Keratinocyte (primary cell): ENCODE measurements around the gene PRDM11. TPM values are rescaled to one million over a fixed set of nuclear protein-coding genes. Genes with fewer than 3 reads are reported as not detected.
A peak's percentile ranks its signal among the peaks of the same experiment; 100 is the strongest.

Experiments
- DNase-seq: peaks from one replicate; pipeline ENCODE4 v3.0.0-alpha.2; 2011; ENCODE audit warnings: low read depth, missing footprints, low spot score
- FAIRE-seq: peaks from 2 replicates; lab custom pipeline; 2011; peaks lifted over from hg19 to GRCh38; lab: Jason Lieb, UNC
- H2AFZ ChIP-seq: 2 replicates; pipeline ENCODE4 v1.6.0; 2012; ENCODE audit warnings: low read length, control low read depth, inconsistent platforms; ENCODE audit not compliant: control insufficient read depth
- H3K27ac ChIP-seq: 2 replicates; pipeline ENCODE4 v1.5.1; 2011; ENCODE audit warnings: low read length; ENCODE audit not compliant: control insufficient read depth, insufficient read depth
- H3K27me3 ChIP-seq: 3 replicates; pipeline ENCODE4 v1.6.0; 2011; ENCODE audit warnings: low read length; ENCODE audit not compliant: control insufficient read depth, insufficient read depth; ENCODE audit errors: extremely low read depth
- H3K36me3 ChIP-seq, 2 experiments: 2 replicates in 1 of 2; 3 replicates in 1 of 2; pipeline ENCODE4 v1.5.1; 2011; ENCODE audit warnings: low read length in 2 of 2, mild to moderate bottlenecking in 1 of 2; ENCODE audit not compliant: control insufficient read depth in 2 of 2, insufficient read depth in 2 of 2; ENCODE audit errors: extremely low read depth in 1 of 2
- H3K4me1 ChIP-seq: 3 replicates; pipeline ENCODE4 v1.5.1; 2011; ENCODE audit warnings: low read length; ENCODE audit not compliant: control insufficient read depth, insufficient read depth; ENCODE audit errors: extremely low read depth
- H3K4me2 ChIP-seq: 3 replicates; pipeline ENCODE4 v1.6.0; 2011; ENCODE audit warnings: low read depth, low read length; ENCODE audit not compliant: control insufficient read depth, insufficient read depth; ENCODE audit errors: extremely low read depth
- H3K4me3 ChIP-seq, 3 experiments: fragments of 200-600 bp in 1 of 3; sonication (generic) in 1 of 3; 2 replicates in 2 of 3; 3 replicates in 1 of 3; pipeline ENCODE4 v1.5.1; 2011 to 2016; ENCODE audit warnings: low read length in 3 of 3, mild to moderate bottlenecking in 3 of 3, control low read depth in 2 of 3, inconsistent platforms in 1 of 3, low read depth in 1 of 3, mixed read lengths in 1 of 3, mixed run types in 1 of 3, moderate library complexity in 1 of 3; ENCODE audit not compliant: control insufficient read depth in 2 of 3, insufficient read depth in 2 of 3; ENCODE audit errors: extremely low read depth in 1 of 3
- H3K79me2 ChIP-seq: 2 replicates; pipeline ENCODE4 v1.6.0; 2012; ENCODE audit warnings: low read length; ENCODE audit not compliant: control insufficient read depth, insufficient read depth
- H3K9ac ChIP-seq: 3 replicates; pipeline ENCODE4 v1.6.0; 2011; ENCODE audit warnings: low read length; ENCODE audit not compliant: control insufficient read depth, insufficient read depth; ENCODE audit errors: extremely low read depth
- H3K9me1 ChIP-seq: 3 replicates; pipeline ENCODE4 v1.6.0; 2011; ENCODE audit warnings: low read length; ENCODE audit not compliant: control insufficient read depth, insufficient read depth; ENCODE audit errors: extremely low read depth
- H3K9me3 ChIP-seq: 2 replicates; pipeline ENCODE4 v1.5.1; 2012; ENCODE audit warnings: low read depth, low read length; ENCODE audit not compliant: control insufficient read depth
- H4K20me1 ChIP-seq: 3 replicates; pipeline ENCODE4 v1.6.0; 2011; ENCODE audit warnings: low read length; ENCODE audit not compliant: control insufficient read depth, insufficient read depth; ENCODE audit errors: extremely low read depth
- EZH2 ChIP-seq: IDR thresholded peaks from one replicate; pipeline ENCODE4 v1.6.1; 2012; ENCODE audit warnings: inconsistent platforms, mild to moderate bottlenecking, low read length, moderate library complexity
- dilution Hi-C: fragments of 300-500 bp; cut with MboI; formaldehyde crosslinking; loops from one replicate; pipeline ENCODE4 v1.7.0; 2020; ENCODE audit warnings: low sequenced_read_pairs; ENCODE audit not compliant: extremely low pct_ligation_motif_present
- polyA plus RNA-seq, 5 experiments: library from polyadenylated mRNA; depleted of rRNA in 3 of 5; stranded (reverse) in 3 of 5; stranded (forward) in 1 of 5; unstranded in 1 of 5; fragments of >200 nt; gene quantifications; 1 replicate in 1 of 5; 2 replicates in 3 of 5; 3 replicates in 1 of 5; pipeline versions ENCODE4 v1.2.1 to v1.2.3, GENCODE V29; 2011 to 2012; ENCODE audit warnings: missing spikeins in 2 of 5, low read depth in 1 of 5, low replicate concordance in 1 of 5
- TF ChIP-seq, protein P1 (sequence below), 3 experiments: IDR thresholded peaks in 1 of 3; conservative IDR thresholded peaks in 1 of 3; optimal IDR thresholded peaks in 1 of 3; 2 replicates in 2 of 3; 3 replicates in 1 of 3; pipeline versions ENCODE3 to v1.5.1; 2011; ENCODE audit warnings: low read length in 3 of 3, mild to moderate bottlenecking in 3 of 3, moderate library complexity in 2 of 3, control low read depth in 1 of 3, inconsistent platforms in 1 of 3; ENCODE audit not compliant: insufficient read depth in 2 of 3; ENCODE audit errors: extremely low read depth in 1 of 3

PRDM11 gene
- polyA plus RNA-seq, 1 donor (not counting 4 experiments of a cell fraction or from before 2014, with no cell fraction given), result 2.1 TPM

DNA sequence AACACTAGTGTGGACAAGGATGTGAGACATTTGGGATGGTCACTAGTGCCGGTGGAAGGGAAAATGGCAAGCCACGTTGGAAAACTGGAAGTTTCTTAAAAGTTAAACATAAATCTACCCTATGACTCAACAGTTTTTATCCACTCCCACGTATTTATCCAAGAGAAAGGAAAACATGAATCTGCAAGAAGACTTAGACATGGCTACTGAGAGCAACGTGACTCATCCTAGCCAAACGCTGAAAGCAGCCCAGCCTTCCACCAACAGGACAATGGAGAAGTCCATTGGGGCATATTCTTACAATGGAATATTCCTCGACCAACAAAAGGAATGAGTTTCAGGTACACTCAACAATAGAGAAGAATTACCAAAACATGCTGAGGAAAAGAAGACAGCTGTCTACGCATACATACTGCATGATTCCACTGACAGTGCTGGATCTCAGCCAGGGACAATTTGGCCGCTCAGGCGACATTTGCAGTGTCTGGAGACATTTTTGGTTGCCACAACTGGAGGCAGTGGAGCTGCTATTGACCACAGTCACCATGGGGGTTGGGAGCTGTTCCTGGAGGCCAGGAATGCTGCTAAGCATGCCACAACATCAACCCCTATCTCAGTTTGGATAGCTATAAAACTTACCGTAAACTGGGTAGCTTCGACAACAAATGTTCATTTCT lies 118.5 kb downstream of the PRDM11 start:
- no peak overlapping the region for H3K9ac ChIP-seq
- no peak for DNase-seq
- FAIRE-seq, result peak; percentile 58
- H3K4me2 ChIP-seq, result no peak overlapping the region
- H4K20me1 ChIP-seq, result no peaks in the 10 kb centered on the region
- no peaks in the 10 kb centered on the region for H3K27me3 ChIP-seq
- no peaks in the 10 kb centered on the region for H3K36me3 ChIP-seq
- H3K4me3 ChIP-seq, result no peak overlapping the region
- H3K9me1 ChIP-seq, result no peaks in the 10 kb centered on the region
- dilution Hi-C loops, result no loop called here
- H3K79me2 ChIP-seq, result no peaks in the 10 kb centered on the region
- TF ChIP-seq, protein P1, sequence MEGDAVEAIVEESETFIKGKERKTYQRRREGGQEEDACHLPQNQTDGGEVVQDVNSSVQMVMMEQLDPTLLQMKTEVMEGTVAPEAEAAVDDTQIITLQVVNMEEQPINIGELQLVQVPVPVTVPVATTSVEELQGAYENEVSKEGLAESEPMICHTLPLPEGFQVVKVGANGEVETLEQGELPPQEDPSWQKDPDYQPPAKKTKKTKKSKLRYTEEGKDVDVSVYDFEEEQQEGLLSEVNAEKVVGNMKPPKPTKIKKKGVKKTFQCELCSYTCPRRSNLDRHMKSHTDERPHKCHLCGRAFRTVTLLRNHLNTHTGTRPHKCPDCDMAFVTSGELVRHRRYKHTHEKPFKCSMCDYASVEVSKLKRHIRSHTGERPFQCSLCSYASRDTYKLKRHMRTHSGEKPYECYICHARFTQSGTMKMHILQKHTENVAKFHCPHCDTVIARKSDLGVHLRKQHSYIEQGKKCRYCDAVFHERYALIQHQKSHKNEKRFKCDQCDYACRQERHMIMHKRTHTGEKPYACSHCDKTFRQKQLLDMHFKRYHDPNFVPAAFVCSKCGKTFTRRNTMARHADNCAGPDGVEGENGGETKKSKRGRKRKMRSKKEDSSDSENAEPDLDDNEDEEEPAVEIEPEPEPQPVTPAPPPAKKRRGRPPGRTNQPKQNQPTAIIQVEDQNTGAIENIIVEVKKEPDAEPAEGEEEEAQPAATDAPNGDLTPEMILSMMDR (optimal IDR thresholded peaks at IDR 0.05 in 1 of 3, IDR thresholded peaks at IDR 0.05 in 1 of 3, conservative IDR thresholded peaks at IDR 0.05 in 1 of 3; ENCODE audit: extremely low read depth in 1 of 3, insufficient read depth in 2 of 3, low read length in 3 of 3), result no peak
- no peak for TF ChIP-seq EZH2
- H3K9me3 ChIP-seq, result no peaks in the 10 kb centered on the region
- H2AFZ ChIP-seq, result no peak overlapping the region
- no peaks in the 10 kb centered on the region for H3K4me1 ChIP-seq
- H3K27ac ChIP-seq, result no peak overlapping the region

DNA sequence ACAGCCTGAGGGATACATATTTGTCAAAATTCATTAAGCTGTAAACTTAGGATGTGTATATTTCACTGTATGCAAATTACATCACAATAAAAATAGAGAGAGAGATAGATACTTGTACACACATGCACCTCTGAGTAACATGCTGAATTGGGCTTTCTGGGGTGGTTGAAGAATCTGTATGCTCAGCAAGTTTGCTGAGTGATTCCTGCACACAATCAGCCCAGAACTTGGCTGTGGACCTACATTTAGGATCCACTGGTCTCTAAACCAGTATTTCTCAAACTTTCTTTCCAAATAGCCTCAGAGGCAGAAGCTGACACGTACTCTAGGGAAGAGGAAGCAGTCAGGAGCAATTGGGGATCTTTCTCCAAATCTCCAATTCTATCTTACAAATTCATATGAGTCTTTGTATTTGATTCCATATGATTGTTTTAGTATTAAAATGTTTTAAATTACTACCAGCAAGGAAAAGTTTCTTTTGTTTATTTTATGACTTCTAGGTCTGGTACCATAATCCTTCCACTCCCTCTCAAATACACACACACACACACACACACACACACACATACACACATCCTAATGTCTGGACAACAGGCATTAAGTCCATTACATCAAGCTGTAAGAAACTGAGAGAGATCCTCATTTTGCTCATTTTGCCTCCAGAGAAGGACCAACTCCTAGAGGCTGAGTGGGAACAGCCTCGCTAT lies 119.7 kb downstream of the PRDM11 start:
- H3K4me3 ChIP-seq, result no peak overlapping the region
- dilution Hi-C loops, result no loop called here
- no peaks in the 10 kb centered on the region for H3K9me3 ChIP-seq
- no peak overlapping the region for H3K4me2 ChIP-seq
- FAIRE-seq (no peak), DNase-seq (no peak)
- no peak overlapping the region for H3K27ac ChIP-seq
- H3K9me1 ChIP-seq, result no peaks in the 10 kb centered on the region
- H3K27me3 ChIP-seq, result no peaks in the 10 kb centered on the region
- no peaks in the 10 kb centered on the region for H3K4me1 ChIP-seq
- H4K20me1 ChIP-seq, result no peaks in the 10 kb centered on the region
- no peaks in the 10 kb centered on the region for H3K36me3 ChIP-seq
- no peak overlapping the region for H2AFZ ChIP-seq
- no peak overlapping the region for H3K9ac ChIP-seq
- TF ChIP-seq, protein P1 (optimal IDR thresholded peaks at IDR 0.05 in 1 of 3, IDR thresholded peaks at IDR 0.05 in 1 of 3, conservative IDR thresholded peaks at IDR 0.05 in 1 of 3; ENCODE audit: extremely low read depth in 1 of 3, insufficient read depth in 2 of 3, low read length in 3 of 3), result no peak
- no peak for TF ChIP-seq EZH2
- no peaks in the 10 kb centered on the region for H3K79me2 ChIP-seq
